H1 (cell line): Measurements from ENCODE around the gene GDPD3. TPM values are rescaled to one million over a fixed set of nuclear protein-coding genes. Genes with fewer than 3 reads are reported as not detected.

Experiments
- CTCF ChIA-PET: fragments of 300-600 bp; sonication (Branson Sonifier 250); formaldehyde crosslinking; loops from one replicate; lab custom pipeline; 2021; ENCODE audit not compliant: partially characterized antibody; lab: Charles Lee
- POLR2A ChIA-PET: fragments of 300-600 bp; sonication (Branson Sonifier 250); formaldehyde crosslinking; loops from one replicate; lab custom pipeline; 2021; ENCODE audit warnings: inconsistent platforms; ENCODE audit not compliant: partially characterized antibody; lab: Charles Lee
- DNase-seq, 2 experiments: peaks; one replicate each; pipeline versions ENCODE4 v3.0.0 to v3.0.0-alpha.2; 2010 to 2022; ENCODE audit warnings: low spot score in 2 of 2, low read depth in 1 of 2, mixed read lengths in 1 of 2
- FAIRE-seq: peaks from 2 replicates; lab custom pipeline; 2011; peaks lifted over from hg19 to GRCh38; lab: Jason Lieb, UNC
- H2AFZ ChIP-seq: 2 replicates; pipeline ENCODE4 v1.8.1; 2012; ENCODE audit warnings: low read length, inconsistent platforms
- H2AK5ac ChIP-seq: 2 replicates; pipeline ENCODE4 v1.6.1; 2013; ENCODE audit warnings: low read depth, low read length
- H2BK120ac ChIP-seq: replicated peaks from 2 replicates; pipeline ENCODE3; 2013; ENCODE audit warnings: low read depth, low read length, inconsistent platforms
- H2BK12ac ChIP-seq: 2 replicates; pipeline ENCODE4 v1.6.1; 2013; ENCODE audit warnings: low read depth, low read length
- H2BK15ac ChIP-seq: 2 replicates; pipeline ENCODE4 v1.6.1; 2013; ENCODE audit warnings: low read length
- H2BK20ac ChIP-seq: 2 replicates; pipeline ENCODE4 v1.6.1; 2013; ENCODE audit warnings: low read length
- H2BK5ac ChIP-seq: 2 replicates; pipeline ENCODE4 v1.6.1; 2013; ENCODE audit warnings: low read depth, low read length
- H3K14ac ChIP-seq: 2 replicates; pipeline ENCODE4 v1.6.1; 2013; ENCODE audit warnings: inconsistent platforms; ENCODE audit not compliant: insufficient read length
- H3K18ac ChIP-seq: 2 replicates; pipeline ENCODE4 v1.6.1; 2013; ENCODE audit warnings: low read length; ENCODE audit errors: extremely low read depth
- H3K23ac ChIP-seq: 2 replicates; pipeline ENCODE4 v1.6.1; 2013; ENCODE audit warnings: inconsistent platforms; ENCODE audit not compliant: insufficient read length
- H3K23me2 ChIP-seq: 2 replicates; pipeline ENCODE4 v1.6.1; 2013; ENCODE audit warnings: low read depth, low read length
- H3K27ac ChIP-seq: 2 replicates; pipeline ENCODE4 v1.6.1; 2011; ENCODE audit warnings: low read depth, low read length, inconsistent platforms
- H3K27me3 ChIP-seq, 4 experiments: replicated peaks in 1 of 4; 1 replicate in 1 of 4; 2 replicates in 3 of 4; pipeline versions ENCODE4 v1.6.1 to v1.8.1; 2011 to 2013; ENCODE audit warnings: low read length in 3 of 4, mild to moderate bottlenecking in 3 of 4, inconsistent platforms in 2 of 4, mixed read lengths in 2 of 4, moderate library complexity in 1 of 4; ENCODE audit not compliant: control insufficient read depth in 3 of 4, insufficient read depth in 3 of 4; ENCODE audit errors: extremely low read depth in 1 of 4
- H3K36me3 ChIP-seq, 4 experiments: 2 replicates each; pipeline versions ENCODE4 v1.6.1 to v1.8.1; 2011 to 2013; ENCODE audit warnings: mild to moderate bottlenecking in 4 of 4, low read length in 3 of 4, moderate library complexity in 2 of 4, control low read depth in 1 of 4, inconsistent platforms in 1 of 4; ENCODE audit not compliant: insufficient read depth in 4 of 4, control insufficient read depth in 2 of 4
- H3K4ac ChIP-seq: replicated peaks from 2 replicates; pipeline ENCODE3; 2013; ENCODE audit warnings: low read length, low read depth, mixed read lengths, inconsistent platforms; ENCODE audit not compliant: insufficient read length
- H3K4me1 ChIP-seq, 4 experiments: replicated peaks in 1 of 4; 1 replicate in 1 of 4; 2 replicates in 3 of 4; pipeline versions ENCODE4 v1.6.1 to v1.8.1; 2011 to 2013; ENCODE audit warnings: low read length in 3 of 4, inconsistent platforms in 2 of 4, mixed read lengths in 1 of 4; ENCODE audit not compliant: insufficient read depth in 4 of 4, control insufficient read depth in 3 of 4
- H3K4me2 ChIP-seq, 2 experiments: 2 replicates each; pipeline versions ENCODE4 v1.6.1 to v1.8.1; 2011 to 2013; ENCODE audit warnings: low read depth in 2 of 2, low read length in 2 of 2, control low read depth in 1 of 2, inconsistent platforms in 1 of 2, mild to moderate bottlenecking in 1 of 2; ENCODE audit not compliant: insufficient read depth in 1 of 2
- H3K4me3 ChIP-seq, 4 experiments: fragments of 200-600, 300-600 bp in 1 of 4; sonication (generic), shearing (Covaris generic), sonication (Bioruptor Twin) in 1 of 4; 2 replicates each; pipeline versions ENCODE4 v1.5.1 to v1.8.1; 2011 to 2016; ENCODE audit warnings: low read length in 4 of 4, low read depth in 3 of 4, control low read depth in 2 of 4, inconsistent platforms in 2 of 4, mild to moderate bottlenecking in 2 of 4, mixed read lengths in 1 of 4, moderate library complexity in 1 of 4; ENCODE audit not compliant: insufficient read depth in 2 of 4; ENCODE audit errors: extremely low read depth in 1 of 4
- H3K56ac ChIP-seq: replicated peaks from 2 replicates; pipeline ENCODE3; 2013; ENCODE audit warnings: low read depth, mild to moderate bottlenecking, mixed read lengths, low read length, inconsistent platforms; ENCODE audit not compliant: insufficient read length
- H3K79me1 ChIP-seq: 2 replicates; pipeline ENCODE4 v1.6.1; 2013; ENCODE audit warnings: low read depth, low read length, control low read depth
- H3K79me2 ChIP-seq, 2 experiments: 2 replicates each; pipeline versions ENCODE4 v1.6.1 to v1.8.1; 2012 to 2013; ENCODE audit warnings: low read length in 2 of 2, mild to moderate bottlenecking in 2 of 2, inconsistent platforms in 1 of 2; ENCODE audit not compliant: insufficient read depth in 2 of 2, control insufficient read depth in 1 of 2
- H3K9ac ChIP-seq, 4 experiments: replicated peaks in 1 of 4; 1 replicate in 1 of 4; 2 replicates in 3 of 4; pipeline versions ENCODE4 v1.6.1 to v1.8.1; 2011 to 2013; ENCODE audit warnings: low read depth in 3 of 4, low read length in 3 of 4, control low read depth in 2 of 4, mild to moderate bottlenecking in 2 of 4, moderate library complexity in 2 of 4, inconsistent platforms in 1 of 4; ENCODE audit errors: extremely low read depth in 1 of 4
- H3K9me3 ChIP-seq, 2 experiments: 2 replicates each; pipeline versions ENCODE4 v1.6.1 to v1.8.1; 2012 to 2013; ENCODE audit warnings: mild to moderate bottlenecking in 2 of 2, moderate library complexity in 2 of 2, control low read depth in 1 of 2, inconsistent platforms in 1 of 2, low read depth in 1 of 2, low read length in 1 of 2, mixed read lengths in 1 of 2; ENCODE audit not compliant: insufficient read depth in 2 of 2
- H4K20me1 ChIP-seq, 2 experiments: replicated peaks in 1 of 2; 2 replicates each; pipeline versions ENCODE3 to v1.8.1; 2011 to 2013; ENCODE audit warnings: inconsistent platforms in 2 of 2, low read length in 2 of 2, mild to moderate bottlenecking in 1 of 2; ENCODE audit not compliant: insufficient read depth in 2 of 2, control insufficient read depth in 1 of 2
- H4K5ac ChIP-seq: 2 replicates; pipeline ENCODE4 v1.6.1; 2013; ENCODE audit warnings: low read length, low read depth, mixed read lengths, inconsistent platforms; ENCODE audit not compliant: insufficient read length
- H4K8ac ChIP-seq: 2 replicates; pipeline ENCODE4 v1.8.0; 2013; ENCODE audit warnings: mild to moderate bottlenecking, moderate library complexity, low read length, inconsistent platforms; ENCODE audit not compliant: insufficient read depth; ENCODE audit errors: extremely low read depth
- H4K91ac ChIP-seq: replicated peaks from 2 replicates; pipeline ENCODE3; 2013; ENCODE audit warnings: low read length, mixed read lengths, inconsistent platforms; ENCODE audit not compliant: insufficient read length
- GABPA ChIP-seq: IDR thresholded peaks from 2 replicates; pipeline ENCODE4 v1.6.1; 2011; ENCODE audit warnings: mild to moderate bottlenecking, low read length, moderate library complexity, borderline replicate concordance; ENCODE audit not compliant: insufficient read depth
- JUN ChIP-seq: IDR thresholded peaks from 2 replicates; pipeline ENCODE4 v1.6.1; 2011; ENCODE audit warnings: low read depth, mild to moderate bottlenecking, improper control_type of control experiment, low read length
- USF2 ChIP-seq: IDR thresholded peaks from 2 replicates; pipeline ENCODE4 v1.6.1; 2011; ENCODE audit warnings: low read length, improper control_type of control experiment
- YY1 ChIP-seq: IDR thresholded peaks from 2 replicates; pipeline ENCODE4 v1.6.1; 2011; ENCODE audit warnings: low read depth, mild to moderate bottlenecking, low read length
- WGBS, 2 experiments: shearing (Covaris generic) in 1 of 2; methylation state at CpG; one replicate each; pipeline versions ENCODE4 v1.1.6 to v1.1.7; 2013 to 2015; ENCODE audit warnings: low lambda C conversion rate in 2 of 2, mixed read lengths in 2 of 2, inconsistent platforms in 1 of 2, low coverage in 1 of 2, missing lambda C conversion rate in 1 of 2; ENCODE audit not compliant: insufficient replicate concordance in 2 of 2, insufficient coverage in 1 of 2, insufficient read length in 1 of 2; ENCODE audit errors: extremely low coverage in 1 of 2, missing lambda C conversion rate in 1 of 2; 5-methylcytosine and 5-hydroxymethylcytosine counted together
- polyA plus RNA-seq, 7 experiments: library from polyadenylated mRNA; depleted of rRNA in 3 of 7; stranded (reverse) in 5 of 7; unstranded in 2 of 7; fragments of >200 nt in 5 of 7; fragments of 200-250 nt in 2 of 7; gene quantifications; 1 replicate in 5 of 7; 2 replicates in 1 of 7; 4 replicates in 1 of 7; pipeline versions ENCODE4 v1.2.1 to v1.2.3, GENCODE V29; 2011 to 2013; ENCODE audit warnings: missing spikeins in 2 of 7, mixed read lengths in 2 of 7
- total RNA-seq: library from RNA; stranded (reverse); fragmentation: NEBNext Ultra II Directional; extraction: Animal tissue kit (Norgen Biotek cat#: 25700); gene quantifications from 2 replicates; pipeline ENCODE4 v1.2.1, GENCODE V29; 2021

GDPD3 gene
- total and polyA plus RNA-seq, 2 of the 8 experiments (the other 6 are each of a cell fraction or from before 2014, with no cell fraction given): 0.20 TPM; not detected in 1

- Histone ChIP-seq H2BK15ac (no peak overlapping the region), H2BK20ac (no peak overlapping the region), H3K56ac (no peak overlapping the region), H2AK5ac (no peak overlapping the region), H2BK120ac (no peak overlapping the region), H3K27ac (no peak overlapping the region), H3K27me3 (no peaks in the 10 kb centered on the region; a peak in 1 of 7 replicates), H3K36me3 (peaks cover 21 to 55% (median 34%) of the 10 kb centered on the region in 4 experiments), H3K79me1 (no peaks in the 10 kb centered on the region; the same call in 1 of the 2 replicates), H3K18ac (no peak overlapping the region), H3K23me2 (no peaks in the 10 kb centered on the region), H3K4me3 (no peak overlapping the region), H4K91ac (no peak overlapping the region), H3K9ac (no peak overlapping the region), H3K23ac (no peak overlapping the region), H4K8ac (no peak overlapping the region), H3K79me2 (peaks cover 0 to 4% of the 10 kb centered on the region in 2 experiments; a peak in 1 of 4 replicates), H3K4me1 (no peaks in the 10 kb centered on the region), H3K4ac (no peak overlapping the region), H2BK12ac (no peak overlapping the region), H3K14ac (no peak overlapping the region), H4K20me1 (peaks cover 7 to 17% of the 10 kb centered on the region in 2 experiments), H2BK5ac (no peak overlapping the region), H2AFZ (no peak overlapping the region), H3K4me2 (no peak overlapping the region), H3K9me3 (no peaks in the 10 kb centered on the region), H4K5ac (no peak overlapping the region)
- ChIA-PET CTCF (interaction anchor here (0.6 to 2.2 kb wide), 3 partner anchors 28 to 219 kb away, joined by 3 to 7 read pairs (median 5); no protein-coding TSS in a partner anchor), POLR2A (interaction anchor here (1.1 to 14.0 kb wide), 3 partner anchors 9 to 12 kb away, joined by 4 to 353 read pairs (median 6); partner anchors contain the start of genes ALDOA and PPP4C)
- FAIRE-seq (no peak), DNase-seq (no peak)
- WGBS, 2 experiments: 88% methylated on average over 5 of the region's 17 CpGs; no CpG with 5 or more reads in 1 of the 2 experiments
- TF ChIP-seq USF2: no peak
- TF ChIP-seq YY1: peak; percentile 61
- no peak for TF ChIP-seq JUN
- TF ChIP-seq GABPA: no peak
Measured at GRCh38 chr16:30084816-30085159, 28.5 kb downstream of the GDPD3 start.
